Uterus (tissue), 4 donors: ENCODE data around the gene WDR49. TPM values are rescaled to one million over a fixed set of nuclear protein-coding genes. Genes with fewer than 3 reads are reported as not detected.

Experiments used
- DNase-seq, 2 donors: peaks; one replicate each; pipeline ENCODE4 v3.0.0-alpha.2; 2019 to 2020
- H3K27ac ChIP-seq, 2 donors: fragments of 200-600 bp; sonication (generic); 1 replicate in 1 of 2; 2 replicates in 1 of 2; pipeline ENCODE4 v1.5.1; 2016 to 2018
- H3K27me3 ChIP-seq, 2 donors: fragments of 200-600 bp; sonication (generic); one replicate each; pipeline ENCODE4 v1.5.1; 2018 to 2019; ENCODE audit warnings: control low read depth in 1 of 2
- H3K36me3 ChIP-seq, 2 donors: fragments of 200-600 bp; sonication (generic); one replicate each; pipeline ENCODE4 v1.5.1; 2019; ENCODE audit warnings: control low read depth in 1 of 2
- H3K4me1 ChIP-seq, 2 donors: fragments of 200-600 bp; sonication (generic); one replicate each; pipeline ENCODE4 v1.5.1; 2018 to 2019; ENCODE audit warnings: control low read depth in 1 of 2
- H3K4me3 ChIP-seq, 2 donors: fragments of 200-600 bp; sonication (generic); 1 replicate in 1 of 2; 2 replicates in 1 of 2; pipeline ENCODE4 v1.5.1; 2018 to 2019; ENCODE audit warnings: mild to moderate bottlenecking in 1 of 2
- H3K9me3 ChIP-seq, 2 donors: fragments of 200-600 bp; sonication (generic); one replicate each; pipeline ENCODE4 v1.5.1; 2019; ENCODE audit warnings: control low read depth in 1 of 2
- POLR2A ChIP-seq, 2 donors: fragments of 450-650 bp; IDR thresholded peaks; one replicate each; pipeline ENCODE4 v1.6.1; 2016; ENCODE audit warnings: antibody characterized with exemption in 2 of 2, mild to moderate bottlenecking in 1 of 2, moderate library complexity in 1 of 2
- intact Hi-C: fragments of 100-400 bp; cut with DNase I; formaldehyde crosslinking; loops from one replicate; pipeline ENCODE4 v1.15.1; 2023; ENCODE audit warnings: low total_unique reads
- total RNA-seq, 4 donors: library from RNA; depleted of rRNA in 3 of 4; stranded (reverse); fragments of >200 nt in 3 of 4; gene quantifications; one replicate each; pipeline versions ENCODE4 v1.1.0 to v1.2.4, GENCODE V29; 2014 to 2023
- TF ChIP-seq, protein P1 (sequence below), 4 experiments: fragments of 200-600 bp in 2 of 4; fragments of 450-650 bp in 2 of 4; sonication (generic) in 2 of 4; IDR thresholded peaks; one replicate each; pipeline ENCODE4 v1.5.1; 2016 to 2019; ENCODE audit warnings: antibody characterized with exemption in 4 of 4, mild to moderate bottlenecking in 2 of 4, moderate library complexity in 1 of 4
- donor health status: DM: yes; HTN: yes; CAD: no.

Gene WDR49
- total RNA-seq, 4 donors from 2014 or later: 1.7 to 23.1 (median 6.5) TPM

DNA sequence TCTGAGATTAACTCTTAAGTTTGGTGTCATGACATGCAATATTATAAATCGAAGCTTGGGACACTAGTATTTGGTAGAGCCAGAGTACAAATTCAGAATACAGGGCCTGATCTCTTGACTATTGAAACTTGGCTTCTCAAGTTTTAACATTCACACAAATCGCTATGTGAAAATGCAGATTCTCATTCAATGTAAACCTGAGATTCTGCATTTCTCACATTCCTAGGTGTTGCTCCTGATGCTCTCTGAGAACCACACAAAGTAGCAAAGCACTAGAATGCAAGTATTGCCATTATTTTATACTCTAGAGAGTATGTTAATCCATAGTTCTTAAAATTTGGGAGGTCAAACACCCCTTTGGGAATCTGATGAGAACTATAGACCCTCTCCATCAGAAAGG lies 47.9 kb downstream of the WDR49 start:
- H3K27ac ChIP-seq: no peak overlapping the region
- no peaks in the 10 kb centered on the region for H3K27me3 ChIP-seq
- no peaks in the 10 kb centered on the region for H3K9me3 ChIP-seq
- intact Hi-C loops: no loop called here
- no peak overlapping the region for H3K4me3 ChIP-seq
- TF ChIP-seq POLR2A (IDR thresholded peaks at IDR 0.05): no peak
- TF ChIP-seq, protein P1, sequence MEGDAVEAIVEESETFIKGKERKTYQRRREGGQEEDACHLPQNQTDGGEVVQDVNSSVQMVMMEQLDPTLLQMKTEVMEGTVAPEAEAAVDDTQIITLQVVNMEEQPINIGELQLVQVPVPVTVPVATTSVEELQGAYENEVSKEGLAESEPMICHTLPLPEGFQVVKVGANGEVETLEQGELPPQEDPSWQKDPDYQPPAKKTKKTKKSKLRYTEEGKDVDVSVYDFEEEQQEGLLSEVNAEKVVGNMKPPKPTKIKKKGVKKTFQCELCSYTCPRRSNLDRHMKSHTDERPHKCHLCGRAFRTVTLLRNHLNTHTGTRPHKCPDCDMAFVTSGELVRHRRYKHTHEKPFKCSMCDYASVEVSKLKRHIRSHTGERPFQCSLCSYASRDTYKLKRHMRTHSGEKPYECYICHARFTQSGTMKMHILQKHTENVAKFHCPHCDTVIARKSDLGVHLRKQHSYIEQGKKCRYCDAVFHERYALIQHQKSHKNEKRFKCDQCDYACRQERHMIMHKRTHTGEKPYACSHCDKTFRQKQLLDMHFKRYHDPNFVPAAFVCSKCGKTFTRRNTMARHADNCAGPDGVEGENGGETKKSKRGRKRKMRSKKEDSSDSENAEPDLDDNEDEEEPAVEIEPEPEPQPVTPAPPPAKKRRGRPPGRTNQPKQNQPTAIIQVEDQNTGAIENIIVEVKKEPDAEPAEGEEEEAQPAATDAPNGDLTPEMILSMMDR (IDR thresholded peaks at IDR 0.05): no peak
- DNase-seq: no peak
- no peaks in the 10 kb centered on the region for H3K4me1 ChIP-seq
- H3K36me3 ChIP-seq: no peaks in the 10 kb centered on the region

DNA sequence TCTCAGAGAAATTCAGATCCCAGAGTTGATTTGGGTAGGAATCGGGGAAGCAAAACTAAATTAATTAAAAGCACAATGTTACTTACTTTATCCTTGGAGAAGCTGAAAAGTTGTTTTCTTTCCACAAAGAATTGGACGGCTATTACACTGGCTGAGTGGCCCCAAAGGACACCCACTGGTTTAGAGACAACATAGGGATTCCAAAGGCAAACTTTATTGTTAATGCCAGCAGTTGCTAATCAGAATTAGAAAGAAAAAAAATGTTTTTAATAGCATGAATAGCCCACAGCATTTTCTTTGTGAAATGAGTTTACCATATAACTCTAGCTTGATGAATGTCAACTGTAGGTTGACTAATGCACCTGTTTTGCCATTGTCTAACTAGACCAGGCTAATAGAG lies 51.7 kb downstream of the WDR49 start:
- Histone ChIP-seq H3K27ac (no peak overlapping the region), H3K27me3 (no peaks in the 10 kb centered on the region), H3K4me1 (no peaks in the 10 kb centered on the region), H3K9me3 (no peaks in the 10 kb centered on the region), H3K4me3 (no peak overlapping the region), H3K36me3 (no peaks in the 10 kb centered on the region)
- intact Hi-C loops: no loop called here
- no peak for DNase-seq
- TF ChIP-seq, protein P1 (IDR thresholded peaks at IDR 0.05): no peak
- no peak for TF ChIP-seq POLR2A (IDR thresholded peaks at IDR 0.05)

DNA sequence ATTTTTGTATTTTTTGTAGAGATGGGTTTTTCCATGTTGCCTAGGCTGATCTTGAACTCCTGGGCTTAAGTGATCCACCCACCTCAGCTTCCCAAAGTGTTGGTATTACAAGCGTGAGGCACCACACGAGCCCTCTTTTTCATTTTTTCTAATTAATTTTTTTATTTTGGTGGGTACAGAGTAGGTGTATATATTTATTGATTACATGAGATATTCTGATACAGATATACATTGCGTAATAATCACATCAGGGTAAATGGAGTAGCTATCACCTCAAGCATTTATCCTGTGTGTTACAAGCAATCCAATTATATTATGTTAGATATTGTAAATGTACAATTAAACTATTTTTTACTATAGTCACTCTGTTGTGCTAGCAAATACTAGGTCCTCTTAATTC lies 66.1 kb downstream of the WDR49 start:
- no peak for TF ChIP-seq POLR2A (IDR thresholded peaks at IDR 0.05)
- TF ChIP-seq, protein P1 (IDR thresholded peaks at IDR 0.05): no peak
- Histone ChIP-seq H3K27me3 (no peaks in the 10 kb centered on the region), H3K27ac (no peak overlapping the region), H3K4me1 (no peaks in the 10 kb centered on the region), H3K9me3 (no peaks in the 10 kb centered on the region), H3K4me3 (no peak overlapping the region), H3K36me3 (no peaks in the 10 kb centered on the region)
- DNase-seq: no peak
- intact Hi-C loops: no loop called here

DNA sequence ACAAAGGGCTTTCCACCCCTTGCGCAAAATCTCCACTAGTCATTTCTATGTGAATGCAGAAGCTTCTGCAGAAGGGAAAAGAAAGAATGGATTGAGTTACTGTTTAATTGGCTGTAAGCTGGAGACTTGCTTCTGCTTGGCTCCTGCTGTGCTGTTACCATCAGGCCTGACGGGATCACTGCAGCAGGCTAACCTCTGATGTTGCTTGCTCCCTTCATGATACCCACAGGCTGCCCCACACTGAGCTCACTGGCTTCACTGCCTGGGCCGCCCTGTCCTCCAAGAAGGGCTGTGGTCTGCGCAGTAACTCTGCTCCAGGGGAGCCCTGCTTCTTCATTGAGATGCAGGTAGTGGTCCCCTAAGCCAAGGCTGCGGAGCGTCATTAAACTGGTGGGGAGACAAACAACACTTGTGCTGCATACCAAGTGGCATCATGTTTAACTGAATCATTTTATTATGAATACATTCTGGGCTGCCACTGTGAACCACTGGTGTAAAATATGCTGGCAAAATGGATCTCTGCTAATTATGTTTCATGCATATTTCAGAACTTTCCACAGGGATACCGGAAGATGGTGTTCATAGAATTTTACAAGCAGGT lies 78.6 kb downstream of the WDR49 start:
- intact Hi-C loops: no loop called here

DNA sequence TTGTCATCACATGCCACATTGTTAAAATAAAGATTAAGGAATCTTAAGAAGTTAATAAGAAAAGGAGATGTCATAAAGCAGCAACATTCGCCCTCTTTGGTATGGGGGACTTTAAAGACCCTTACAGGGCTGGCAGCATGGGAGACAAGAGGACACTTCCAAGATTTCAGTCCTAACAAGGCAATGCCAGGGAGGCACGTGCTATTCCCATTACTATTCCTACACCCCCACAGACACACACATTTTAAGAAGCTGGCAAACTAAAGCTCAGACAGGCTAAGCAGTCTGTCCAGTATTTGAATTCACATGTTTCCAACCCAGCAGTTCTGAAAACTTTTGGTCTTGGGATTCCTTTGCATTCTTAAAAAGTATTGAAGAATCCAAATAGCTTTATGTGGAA lies 80.8 kb downstream of the WDR49 start:
- no peak for TF ChIP-seq POLR2A (IDR thresholded peaks at IDR 0.05)
- TF ChIP-seq, protein P1 (IDR thresholded peaks at IDR 0.05): no peak
- DNase-seq: no peak
- no peaks in the 10 kb centered on the region for H3K4me1 ChIP-seq
- H3K27ac ChIP-seq: no peak overlapping the region
- H3K27me3 ChIP-seq: no peaks in the 10 kb centered on the region
- intact Hi-C loops: no loop called here
- H3K9me3 ChIP-seq: no peaks in the 10 kb centered on the region
- H3K36me3 ChIP-seq: no peaks in the 10 kb centered on the region
- no peak overlapping the region for H3K4me3 ChIP-seq

More for the DNA sequence above, 78.6 kb downstream of the WDR49 start:
- no peaks in the 10 kb centered on the region for H3K4me1 ChIP-seq
- TF ChIP-seq, protein P1 (IDR thresholded peaks at IDR 0.05): no peak
- TF ChIP-seq POLR2A (IDR thresholded peaks at IDR 0.05): no peak
- H3K9me3 ChIP-seq: no peaks in the 10 kb centered on the region
- H3K27ac ChIP-seq: no peak overlapping the region
- no peaks in the 10 kb centered on the region for H3K27me3 ChIP-seq
- no peaks in the 10 kb centered on the region for H3K36me3 ChIP-seq
- no peak for DNase-seq
- H3K4me3 ChIP-seq: no peak overlapping the region
